Activated CD4-positive, alpha-beta T cell treated with anti-CD3 and anti-CD28 coated beads, Interleukin-2, amount 10 ng/mL, durations not matched to agents 24 days and 14 days (primary cell): Measurements from ENCODE around the gene GNB3. TPM values are rescaled to one million over a fixed set of nuclear protein-coding genes. Genes with fewer than 3 reads are reported as not detected.

Experiments
- DNase-seq: peaks from one replicate; pipeline ENCODE4 v3.0.0; 2022
- H3K27ac Mint-ChIP-seq: one replicate; pipeline ENCODE4 v1.8.0; 2022; ENCODE audit warnings: mild to moderate bottlenecking, mixed read lengths
- H3K27me3 Mint-ChIP-seq: one replicate; pipeline ENCODE4 v1.8.0; 2022; ENCODE audit warnings: mixed read lengths
- H3K36me3 Mint-ChIP-seq: one replicate; pipeline ENCODE4 v1.8.0; 2022; ENCODE audit warnings: low read depth, mild to moderate bottlenecking, mixed read lengths
- H3K4me1 Mint-ChIP-seq: one replicate; pipeline ENCODE4 v1.8.0; 2021; ENCODE audit warnings: mixed read lengths
- H3K4me3 Mint-ChIP-seq: one replicate; pipeline ENCODE4 v1.8.0; 2022; ENCODE audit warnings: mild to moderate bottlenecking, moderate library complexity, mixed read lengths
- H3K9me3 Mint-ChIP-seq: one replicate; pipeline ENCODE4 v1.8.0; 2021; ENCODE audit warnings: mixed read lengths
- intact Hi-C: fragments of 100-400 bp; cut with micrococcal nuclease; formaldehyde crosslinking; loops from one replicate; pipeline ENCODE4 v1.15.1; 2023
- total RNA-seq: library from RNA; stranded (reverse); gene quantifications from 2 replicates; pipeline ENCODE4 v1.2.3, GENCODE V29; 2022

Gene GNB3
- total RNA-seq, 1 donor from 2014 or later, result 1.7 TPM

- intact Hi-C loops, result no loop called here
- peaks cover 1% of the 10 kb centered on the region for H3K27me3 Mint-ChIP-seq
- no peaks in the 10 kb centered on the region for H3K9me3 Mint-ChIP-seq
- H3K27ac Mint-ChIP-seq, result no peak overlapping the region
- no peaks in the 10 kb centered on the region for H3K36me3 Mint-ChIP-seq
- DNase-seq, result no peak
- no peak overlapping the region for H3K4me3 Mint-ChIP-seq
- H3K4me1 Mint-ChIP-seq, result peaks cover 7% of the 10 kb centered on the region
Observed at GRCh38 chr12:6837370-6838060, 3.2 kb upstream of the GNB3 start.

DNA sequence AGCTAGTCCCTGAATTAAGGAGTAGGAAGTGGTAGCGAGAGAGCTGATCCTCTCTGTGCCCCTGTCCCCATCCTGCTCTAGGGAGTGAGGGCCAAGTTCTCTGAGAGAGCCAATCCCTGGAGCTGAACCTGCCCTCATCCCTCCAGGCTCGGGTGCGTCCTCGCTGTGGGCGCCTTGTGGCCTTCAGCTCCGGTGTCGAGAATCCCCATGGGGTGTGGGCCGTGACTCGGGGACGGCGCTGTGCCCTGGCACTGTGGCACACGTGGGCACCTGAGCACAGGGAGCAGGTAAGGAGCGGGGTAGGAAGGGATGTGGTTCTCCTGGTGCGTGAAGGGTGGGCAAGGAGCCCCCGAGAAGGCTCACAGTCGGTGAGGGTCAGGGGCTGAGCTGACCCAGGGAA lies 1.9 kb upstream of the GNB3 start:
- Mint-ChIP-seq H3K27me3 (peaks cover 1% of the 10 kb centered on the region), H3K4me3 (no peak overlapping the region), H3K27ac (no peak overlapping the region), H3K9me3 (no peaks in the 10 kb centered on the region), H3K36me3 (no peaks in the 10 kb centered on the region), H3K4me1 (peaks cover 7% of the 10 kb centered on the region)
- DNase-seq, result no peak
- intact Hi-C loops, result no loop called here

DNA sequence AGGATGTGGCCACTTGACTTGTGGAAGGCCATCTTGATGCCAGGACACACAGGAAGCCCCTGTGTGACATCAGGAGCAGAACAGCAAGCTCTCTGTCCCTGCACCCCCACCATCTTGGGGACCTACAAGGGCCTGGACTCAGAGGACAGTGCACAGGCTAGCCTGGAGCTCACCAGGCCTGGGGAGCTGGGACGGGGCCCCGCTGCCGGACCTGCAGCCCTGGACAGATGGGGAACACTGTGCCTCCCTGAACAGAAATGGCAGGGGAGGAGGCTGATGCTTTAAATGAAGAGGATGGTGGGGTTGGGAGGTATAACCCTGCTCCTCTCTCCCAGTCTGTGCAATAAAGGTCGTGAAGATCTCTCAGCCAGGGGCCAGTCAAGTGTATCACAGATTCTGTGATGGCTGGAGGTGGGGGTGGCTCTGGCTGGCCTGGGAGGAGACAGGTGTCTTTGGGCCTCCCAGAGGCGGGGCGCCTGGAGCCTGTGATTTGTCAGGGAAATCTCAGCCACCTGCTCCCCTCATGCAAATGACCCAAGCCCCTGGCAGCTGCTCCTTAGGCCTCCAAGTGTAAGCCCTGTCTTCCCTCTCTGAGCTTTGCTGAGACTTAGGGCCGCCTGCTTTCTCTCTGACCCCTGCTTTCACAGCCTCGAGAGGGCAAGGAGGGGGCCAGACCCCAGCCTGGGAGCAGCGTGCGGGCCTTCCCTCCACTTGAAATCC lies 1.1 kb upstream of the GNB3 start:
- Mint-ChIP-seq H3K27ac (no peak overlapping the region), H3K4me1 (peaks cover 2% of the 10 kb centered on the region), H3K27me3 (no peaks in the 10 kb centered on the region), H3K9me3 (no peaks in the 10 kb centered on the region), H3K4me3 (no peak overlapping the region), H3K36me3 (peaks cover under 1% of the 10 kb centered on the region)
- intact Hi-C loops, result no loop called here
- no peak for DNase-seq

GRCh38 chr12:6840330-6840729 lies 395 bp upstream of the GNB3 start:
- peaks cover 4% of the 10 kb centered on the region for H3K36me3 Mint-ChIP-seq
- no peak for DNase-seq
- H3K4me1 Mint-ChIP-seq, result peaks cover 4% of the 10 kb centered on the region
- intact Hi-C loops, result no loop called here
- H3K27me3 Mint-ChIP-seq, result no peaks in the 10 kb centered on the region
- H3K27ac Mint-ChIP-seq, result no peak overlapping the region
- H3K9me3 Mint-ChIP-seq, result no peaks in the 10 kb centered on the region
- H3K4me3 Mint-ChIP-seq, result no peak overlapping the region

GRCh38 chr12:6842075-6842474 lies 1.4 kb downstream of the GNB3 start:
- Mint-ChIP-seq H3K4me1 (peaks cover 5% of the 10 kb centered on the region), H3K27me3 (no peaks in the 10 kb centered on the region), H3K4me3 (no peak overlapping the region), H3K9me3 (no peaks in the 10 kb centered on the region), H3K36me3 (peaks cover 12% of the 10 kb centered on the region), H3K27ac (no peak overlapping the region)
- intact Hi-C loops, result no loop called here
- DNase-seq, result no peak

DNA sequence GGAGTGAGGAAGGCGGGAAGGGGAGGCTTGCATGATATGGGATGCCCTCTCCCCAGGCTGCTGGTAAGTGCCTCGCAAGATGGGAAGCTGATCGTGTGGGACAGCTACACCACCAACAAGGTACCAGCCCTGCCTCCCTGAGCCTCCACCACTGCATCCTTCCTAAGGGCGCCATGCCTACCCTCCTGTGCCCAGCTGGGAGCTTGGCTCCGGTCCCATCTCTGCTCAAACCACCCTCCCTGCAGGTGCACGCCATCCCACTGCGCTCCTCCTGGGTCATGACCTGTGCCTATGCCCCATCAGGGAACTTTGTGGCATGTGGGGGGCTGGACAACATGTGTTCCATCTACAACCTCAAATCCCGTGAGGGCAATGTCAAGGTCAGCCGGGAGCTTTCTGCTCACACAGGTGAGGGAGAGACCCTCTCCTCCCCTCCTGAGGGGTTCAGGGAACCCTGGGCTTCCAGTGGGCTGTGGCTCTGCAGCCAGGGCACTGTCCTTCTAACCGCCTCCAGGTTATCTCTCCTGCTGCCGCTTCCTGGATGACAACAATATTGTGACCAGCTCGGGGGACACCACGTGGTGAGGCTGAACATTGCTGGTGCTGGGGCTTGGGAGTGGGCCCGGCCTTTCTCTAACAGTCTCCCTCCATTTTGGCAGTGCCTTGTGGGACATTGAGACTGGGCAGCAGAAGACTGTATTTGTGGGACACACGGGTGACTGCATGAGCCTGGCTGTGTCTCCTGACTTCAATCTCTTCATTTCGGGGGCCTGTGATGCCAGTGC lies 2.6 kb downstream of the GNB3 start:
- H3K27me3 Mint-ChIP-seq, result no peaks in the 10 kb centered on the region
- H3K9me3 Mint-ChIP-seq, result no peaks in the 10 kb centered on the region
- H3K4me1 Mint-ChIP-seq, result peaks cover 9% of the 10 kb centered on the region
- peaks cover 18% of the 10 kb centered on the region for H3K36me3 Mint-ChIP-seq
- H3K4me3 Mint-ChIP-seq, result no peak overlapping the region
- no peak overlapping the region for H3K27ac Mint-ChIP-seq
- no peak for DNase-seq
- intact Hi-C loops, result no loop called here

DNA sequence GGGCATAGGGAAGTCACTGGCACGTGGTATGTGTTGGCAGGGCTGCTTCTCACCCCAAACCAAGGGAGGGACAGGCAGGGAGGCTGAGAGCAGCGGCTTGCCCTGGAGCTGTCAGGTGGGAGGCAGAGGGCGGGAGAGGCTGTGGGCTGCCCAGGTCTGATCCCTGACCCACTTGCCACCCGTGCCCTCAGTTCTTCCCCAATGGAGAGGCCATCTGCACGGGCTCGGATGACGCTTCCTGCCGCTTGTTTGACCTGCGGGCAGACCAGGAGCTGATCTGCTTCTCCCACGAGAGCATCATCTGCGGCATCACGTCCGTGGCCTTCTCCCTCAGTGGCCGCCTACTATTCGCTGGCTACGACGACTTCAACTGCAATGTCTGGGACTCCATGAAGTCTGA lies 4.7 kb downstream of the GNB3 start:
- Mint-ChIP-seq H3K27me3 (no peaks in the 10 kb centered on the region), H3K36me3 (peaks cover 27% of the 10 kb centered on the region), H3K4me1 (peaks cover 26% of the 10 kb centered on the region), H3K9me3 (no peaks in the 10 kb centered on the region), H3K4me3 (no peak overlapping the region), H3K27ac (no peak overlapping the region)
- no peak for DNase-seq
- intact Hi-C loops, result no loop called here

DNA sequence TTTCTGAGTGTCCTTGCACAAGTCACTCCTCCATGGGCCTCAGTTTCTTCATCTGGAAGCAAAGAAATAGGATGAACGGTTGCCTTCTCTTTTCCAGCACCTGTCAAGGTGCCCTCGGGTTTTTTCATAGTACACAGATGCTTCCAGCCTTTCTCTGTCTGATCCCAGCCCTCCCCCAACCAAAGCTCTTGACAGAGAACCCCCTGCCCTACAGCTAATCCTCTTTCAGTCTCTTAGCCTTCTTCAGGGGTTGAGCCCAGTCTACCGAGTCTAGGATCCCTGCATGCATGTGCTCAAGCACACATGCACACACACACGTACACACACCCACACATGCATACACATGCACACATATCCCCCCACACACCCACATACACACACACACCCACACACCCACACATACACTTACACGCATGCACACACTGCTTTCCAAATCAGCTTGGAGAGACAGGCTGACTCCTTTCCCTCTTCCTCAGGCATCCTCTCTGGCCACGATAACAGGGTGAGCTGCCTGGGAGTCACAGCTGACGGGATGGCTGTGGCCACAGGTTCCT lies 5.7 kb downstream of the GNB3 start:
- no peaks in the 10 kb centered on the region for H3K27me3 Mint-ChIP-seq

DNA sequence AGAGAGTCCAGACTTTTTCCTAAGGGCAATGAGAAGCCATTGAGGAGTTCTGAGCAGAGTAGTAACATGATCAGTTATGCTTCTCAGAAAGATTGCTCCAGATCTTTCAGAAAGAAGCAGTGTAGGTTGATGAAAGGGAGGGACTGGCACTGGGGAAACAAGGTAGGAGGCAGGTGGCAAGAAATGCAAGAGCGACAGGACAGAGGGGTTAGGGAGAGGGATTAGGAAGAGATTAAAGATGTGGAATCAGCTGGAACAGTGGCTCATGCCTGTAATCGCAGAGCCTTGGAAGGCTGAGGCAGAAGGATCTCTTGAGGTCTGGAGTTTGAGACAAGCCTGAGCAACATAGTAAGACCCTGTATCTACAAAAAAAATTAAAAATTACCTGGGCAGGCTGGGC lies 7.0 kb downstream of the GNB3 start:
- Mint-ChIP-seq H3K27me3 (no peaks in the 10 kb centered on the region), H3K4me3 (no peak overlapping the region), H3K27ac (no peak overlapping the region), H3K4me1 (peaks cover 30% of the 10 kb centered on the region), H3K9me3 (no peaks in the 10 kb centered on the region), H3K36me3 (peaks cover 29% of the 10 kb centered on the region)
- DNase-seq, result no peak
- intact Hi-C loops, result no loop called here

More for the DNA sequence above, 5.7 kb downstream of the GNB3 start:
- peaks cover 30% of the 10 kb centered on the region for H3K4me1 Mint-ChIP-seq
- no peak for DNase-seq
- intact Hi-C loops, result no loop called here
- H3K36me3 Mint-ChIP-seq, result peaks cover 29% of the 10 kb centered on the region
- H3K4me3 Mint-ChIP-seq, result no peak overlapping the region
- no peak overlapping the region for H3K27ac Mint-ChIP-seq
- H3K9me3 Mint-ChIP-seq, result no peaks in the 10 kb centered on the region

GRCh38 chr12:6849427-6849826 lies 8.7 kb downstream of the GNB3 start:
- Mint-ChIP-seq H3K4me1 (peaks cover 43% of the 10 kb centered on the region), H3K9me3 (no peaks in the 10 kb centered on the region), H3K4me3 (peak overlapping the region; percentile 89), H3K36me3 (peaks cover 36% of the 10 kb centered on the region), H3K27me3 (no peaks in the 10 kb centered on the region), H3K27ac (no peak overlapping the region)
- DNase-seq, result no peak
- intact Hi-C loops, result no loop called here

DNA sequence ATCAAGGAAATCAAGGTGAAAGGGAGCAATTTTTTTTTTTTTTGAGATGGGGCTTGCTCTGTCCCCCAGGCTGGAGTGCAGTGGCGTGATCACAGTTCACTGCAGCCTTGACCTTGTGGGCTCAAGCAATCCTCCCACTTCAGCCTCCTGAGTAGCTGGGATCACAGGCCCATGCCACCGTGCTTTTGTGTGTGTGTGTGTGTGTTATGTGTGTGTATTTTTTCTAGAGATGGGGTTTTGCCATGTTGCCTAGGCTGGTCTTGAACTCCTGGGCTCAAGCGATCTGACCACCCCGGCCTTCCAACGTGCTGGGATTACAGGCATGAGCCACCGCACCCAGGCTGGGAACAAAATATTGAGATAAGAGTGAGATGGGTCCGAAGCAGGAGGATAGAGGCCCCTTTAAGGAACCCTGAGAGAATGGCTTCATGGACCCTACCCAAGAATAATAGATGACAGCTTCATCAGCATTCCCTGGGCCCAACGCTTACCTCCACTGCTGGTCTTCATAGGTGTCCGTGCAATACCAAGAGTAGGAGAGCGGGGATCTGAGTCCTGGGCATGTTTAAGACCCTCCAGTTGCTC lies 9.3 kb downstream of the GNB3 start:
- H3K4me3 Mint-ChIP-seq, result peak overlapping the region; percentile 89
- H3K36me3 Mint-ChIP-seq, result peaks cover 31% of the 10 kb centered on the region
- intact Hi-C loops, result loop anchor here (5.0 kb wide), 2 partner anchors 283 to 358 kb away; partner anchors contain the start of genes MRPL51, NCAPD2 and NOP2
- no peaks in the 10 kb centered on the region for H3K9me3 Mint-ChIP-seq
- no peaks in the 10 kb centered on the region for H3K27me3 Mint-ChIP-seq
- peak overlapping the region; percentile 62 for H3K27ac Mint-ChIP-seq
- H3K4me1 Mint-ChIP-seq, result peaks cover 41% of the 10 kb centered on the region
- no peak for DNase-seq

- DNase-seq, result no peak
- intact Hi-C loops, result loop anchor here (1.0 to 5.0 kb wide), 6 partner anchors 97 to 358 kb away; partner anchors contain the start of genes COPS7A, EMG1, MLF2 and MRPL51
- Mint-ChIP-seq H3K4me3 (peak overlapping the region; percentile 89), H3K4me1 (peaks cover 41% of the 10 kb centered on the region), H3K36me3 (peaks cover 34% of the 10 kb centered on the region), H3K27me3 (no peaks in the 10 kb centered on the region), H3K9me3 (no peaks in the 10 kb centered on the region), H3K27ac (peak overlapping the region; percentile 62)
Observed at GRCh38 chr12:6850796-6851152, 10.0 kb downstream of the GNB3 start.

GRCh38 chr12:6851153-6851920 lies 10.6 kb downstream of the GNB3 start, which contains the start of gene CDCA3:
TSS of gene CDCA3 (minus strand) at chr12:6851286. CDS start at chr12:6850952, 334 bp downstream.
- Mint-ChIP-seq H3K4me3 (peak within 1 kb of the TSS; percentile 89), H3K27ac (peak within 1 kb of the TSS; percentile 97), H3K36me3 (peaks cover 36% of the 10 kb centered on the region), H3K27me3 (no peaks in the 10 kb centered on the region), H3K9me3 (no peaks in the 10 kb centered on the region), H3K4me1 (peaks cover 41% of the 10 kb centered on the region)
- peak; percentile 97 for DNase-seq
- intact Hi-C loops, result loop anchor here (1.0 to 5.0 kb wide), 6 partner anchors 98 to 359 kb away; partner anchors contain the start of genes COPS7A, EMG1, MLF2 and MRPL51
